Uterine smooth muscle cell (primary cell): ENCODE data around the gene MOB4. TPM values are rescaled to one million over a fixed set of nuclear protein-coding genes. Genes with fewer than 3 reads are reported as not detected.

ENCODE experiments used
- total RNA-seq: library from RNA; depleted of rRNA; stranded (reverse); fragments of >200 nt; gene quantifications from 2 replicates; pipeline ENCODE4 v1.2.3, GENCODE V29; 2014

The MOB4 gene
- total RNA-seq: 30.7 and 31.9 TPM in 2 replicates

GRCh38 chr2:197515739-197516392 lies at the start of gene MOB4:
TSS of gene MOB4 (plus strand) at chr2:197516066. CDS start at chr2:197516087, 21 bp downstream.

GRCh38 chr2:197499594-197500502 lies 16.0 kb upstream of the MOB4 start, which contains the start of the genes HSPD1 and HSPE1:
TSS of gene HSPD1 (minus strand) at chr2:197499840. CDS start at chr2:197498848, 992 bp downstream.
TSS of gene HSPE1 (plus strand) at chr2:197500379. CDS start at chr2:197500437, 58 bp downstream.

Other genes starting within 250 kb of the MOB4 start
- 34.2 and 41.5 TPM in 2 replicates for gene ANKRD44, start 205.3 kb upstream of the MOB4 start, total RNA-seq
- gene SF3B1, start 81.0 kb upstream of the MOB4 start, total RNA-seq: 225 and 327 TPM in 2 replicates
- 52.9 and 54.2 TPM in 2 replicates for gene COQ10B, start 62.5 kb upstream of the MOB4 start, total RNA-seq
- gene HSPD1, start 16.2 kb upstream of the MOB4 start, total RNA-seq: 316 and 383 TPM in 2 replicates
- gene HSPE1, start 15.7 kb upstream of the MOB4 start, total RNA-seq: 140 and 252 TPM in 2 replicates
- gene RFTN2, start 159.5 kb downstream of the MOB4 start, total RNA-seq: 1.7 and 4.2 TPM in 2 replicates
- 3.1 and 4.1 TPM in 2 replicates for gene MARS2, start 189.3 kb downstream of the MOB4 start, total RNA-seq